Measurements from ENCODE around the gene FAM204A.

The FAM204A gene

DNA sequence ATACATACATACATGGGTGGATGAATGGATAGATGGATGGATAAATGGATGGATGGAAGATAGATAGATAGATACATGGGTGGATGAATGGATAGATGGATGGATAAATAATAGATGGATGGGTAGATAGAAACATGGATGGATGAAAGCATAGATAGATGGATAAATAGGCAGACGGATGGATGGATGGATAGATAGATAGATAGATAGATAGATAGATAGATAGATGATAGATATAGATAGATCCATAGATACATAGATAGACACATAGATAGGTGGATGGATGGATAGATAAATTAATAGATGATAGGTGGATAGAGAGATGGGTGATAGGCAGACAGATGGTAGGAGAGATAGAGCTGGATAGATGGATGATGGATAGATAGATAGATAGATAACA lies 68.5 kb downstream of the FAM204A start:
- no peaks in the 10 kb centered on the region for H3K4me1 ChIP-seq (ENCODE audit: insufficient read depth, low read length, poor library complexity, severe bottlenecking)
- H3K9ac ChIP-seq (ENCODE audit: low read depth, low read length, poor library complexity, severe bottlenecking): no peak overlapping the region
- H3K79me2 ChIP-seq (ENCODE audit: insufficient read depth, low read length): no peaks in the 10 kb centered on the region
- no peaks in the 10 kb centered on the region for H3K27me3 ChIP-seq (ENCODE audit: insufficient read depth, low read length, poor library complexity, severe bottlenecking)
- H4K20me1 ChIP-seq (ENCODE audit: insufficient read depth, low read length, poor library complexity, severe bottlenecking): no peaks in the 10 kb centered on the region
- H3K4me2 ChIP-seq (ENCODE audit: low read depth, low read length, poor library complexity, severe bottlenecking): no peak overlapping the region
- no peaks in the 10 kb centered on the region for H3K9me2 ChIP-seq (replicated peaks; ENCODE audit: low read depth, low read length)
- no peak for TF ChIP-seq EZH2phosphoT487 (IDR thresholded peaks at IDR 0.05; ENCODE audit: borderline replicate concordance)
- TF ChIP-seq, protein P1, sequence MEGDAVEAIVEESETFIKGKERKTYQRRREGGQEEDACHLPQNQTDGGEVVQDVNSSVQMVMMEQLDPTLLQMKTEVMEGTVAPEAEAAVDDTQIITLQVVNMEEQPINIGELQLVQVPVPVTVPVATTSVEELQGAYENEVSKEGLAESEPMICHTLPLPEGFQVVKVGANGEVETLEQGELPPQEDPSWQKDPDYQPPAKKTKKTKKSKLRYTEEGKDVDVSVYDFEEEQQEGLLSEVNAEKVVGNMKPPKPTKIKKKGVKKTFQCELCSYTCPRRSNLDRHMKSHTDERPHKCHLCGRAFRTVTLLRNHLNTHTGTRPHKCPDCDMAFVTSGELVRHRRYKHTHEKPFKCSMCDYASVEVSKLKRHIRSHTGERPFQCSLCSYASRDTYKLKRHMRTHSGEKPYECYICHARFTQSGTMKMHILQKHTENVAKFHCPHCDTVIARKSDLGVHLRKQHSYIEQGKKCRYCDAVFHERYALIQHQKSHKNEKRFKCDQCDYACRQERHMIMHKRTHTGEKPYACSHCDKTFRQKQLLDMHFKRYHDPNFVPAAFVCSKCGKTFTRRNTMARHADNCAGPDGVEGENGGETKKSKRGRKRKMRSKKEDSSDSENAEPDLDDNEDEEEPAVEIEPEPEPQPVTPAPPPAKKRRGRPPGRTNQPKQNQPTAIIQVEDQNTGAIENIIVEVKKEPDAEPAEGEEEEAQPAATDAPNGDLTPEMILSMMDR (conservative IDR thresholded peaks at IDR 0.05; ENCODE audit: low read length): no peak
- no peaks in the 10 kb centered on the region for H3K9me3 ChIP-seq (ENCODE audit: insufficient read depth, low read depth, low read length)
- no peak overlapping the region for H3K4me3 ChIP-seq (ENCODE audit: low read length, poor library complexity, severe bottlenecking)
- no peaks in the 10 kb centered on the region for H3F3A ChIP-seq (ENCODE audit: low read depth)
- no peak overlapping the region for H2AFZ ChIP-seq (ENCODE audit: low read length)
- no peaks in the 10 kb centered on the region for H3K36me3 ChIP-seq (ENCODE audit: insufficient read depth, low read length)

DNA sequence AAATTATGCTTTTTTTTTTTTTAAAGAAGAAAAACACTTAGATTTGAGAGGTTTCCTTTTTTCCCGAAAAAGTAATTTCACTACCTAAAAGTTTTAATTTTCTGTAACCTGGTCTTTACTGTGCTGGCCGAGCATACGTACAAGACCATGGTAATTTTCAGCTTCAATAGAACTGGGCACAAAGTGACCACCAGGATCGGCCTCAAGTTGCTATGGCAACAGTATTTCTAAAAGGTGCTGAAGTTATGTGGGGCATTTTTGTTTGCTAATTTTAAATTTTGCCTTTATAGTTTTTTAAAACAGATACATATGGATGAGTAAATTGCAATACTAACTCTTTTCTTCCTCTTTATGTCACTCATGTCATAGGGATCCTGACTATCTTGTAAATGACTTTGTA lies 69.4 kb downstream of the FAM204A start:
- Histone ChIP-seq H3K27me3 (ENCODE audit: insufficient read depth, low read length, poor library complexity, severe bottlenecking) (no peaks in the 10 kb centered on the region), H3K9ac (ENCODE audit: low read depth, low read length, poor library complexity, severe bottlenecking) (no peak overlapping the region), H3K4me3 (ENCODE audit: low read length, poor library complexity, severe bottlenecking) (no peak overlapping the region), H3K79me2 (ENCODE audit: insufficient read depth, low read length) (no peaks in the 10 kb centered on the region), H3K36me3 (ENCODE audit: insufficient read depth, low read length) (no peaks in the 10 kb centered on the region), H2AFZ (ENCODE audit: low read length) (no peak overlapping the region), H3F3A (ENCODE audit: low read depth) (no peaks in the 10 kb centered on the region), H3K4me2 (ENCODE audit: low read depth, low read length, poor library complexity, severe bottlenecking) (no peak overlapping the region), H4K20me1 (ENCODE audit: insufficient read depth, low read length, poor library complexity, severe bottlenecking) (no peaks in the 10 kb centered on the region), H3K9me2 (replicated peaks; ENCODE audit: low read depth, low read length) (no peaks in the 10 kb centered on the region), H3K4me1 (ENCODE audit: insufficient read depth, low read length, poor library complexity, severe bottlenecking) (no peaks in the 10 kb centered on the region), H3K9me3 (ENCODE audit: insufficient read depth, low read depth, low read length) (no peaks in the 10 kb centered on the region)
- TF ChIP-seq, protein P1 (conservative IDR thresholded peaks at IDR 0.05; ENCODE audit: low read length): no peak
- no peak for TF ChIP-seq EZH2phosphoT487 (IDR thresholded peaks at IDR 0.05; ENCODE audit: borderline replicate concordance)

GRCh38 chr10:118272149-118272721 lies 69.9 kb downstream of the FAM204A start:
- Histone ChIP-seq H3K4me3 (ENCODE audit: low read length, poor library complexity, severe bottlenecking) (no peak overlapping the region), H3K9ac (ENCODE audit: low read depth, low read length, poor library complexity, severe bottlenecking) (no peak overlapping the region), H3K9me2 (replicated peaks; ENCODE audit: low read depth, low read length) (no peaks in the 10 kb centered on the region)

More at GRCh38 chr10:118272149-118272721, 69.9 kb downstream of the FAM204A start:
- Histone ChIP-seq H3K9me3 (ENCODE audit: insufficient read depth, low read depth, low read length) (no peaks in the 10 kb centered on the region), H3K4me2 (ENCODE audit: low read depth, low read length, poor library complexity, severe bottlenecking) (no peak overlapping the region), H3K4me1 (ENCODE audit: insufficient read depth, low read length, poor library complexity, severe bottlenecking) (no peaks in the 10 kb centered on the region), H3K79me2 (ENCODE audit: insufficient read depth, low read length) (no peaks in the 10 kb centered on the region), H3K27me3 (ENCODE audit: insufficient read depth, low read length, poor library complexity, severe bottlenecking) (no peaks in the 10 kb centered on the region), H4K20me1 (ENCODE audit: insufficient read depth, low read length, poor library complexity, severe bottlenecking) (no peaks in the 10 kb centered on the region), H3F3A (ENCODE audit: low read depth) (no peaks in the 10 kb centered on the region), H2AFZ (ENCODE audit: low read length) (no peak overlapping the region), H3K36me3 (ENCODE audit: insufficient read depth, low read length) (no peaks in the 10 kb centered on the region)
- no peak for TF ChIP-seq EZH2phosphoT487 (IDR thresholded peaks at IDR 0.05; ENCODE audit: borderline replicate concordance)
- TF ChIP-seq, protein P1 (conservative IDR thresholded peaks at IDR 0.05; ENCODE audit: low read length): no peak

All from Loucy (cell line).